HG02678 (cell line): ENCODE measurements around the gene TEDC2.

Source experiments
- ATAC-seq: cut with Tn5 transposase; IDR thresholded peaks from one replicate; pipeline ENCODE4 v1.9.1; 2021; ENCODE audit warnings: mild to moderate bottlenecking, moderate library complexity; ENCODE audit not compliant: unreplicated experiment

The TEDC2 gene

DNA sequence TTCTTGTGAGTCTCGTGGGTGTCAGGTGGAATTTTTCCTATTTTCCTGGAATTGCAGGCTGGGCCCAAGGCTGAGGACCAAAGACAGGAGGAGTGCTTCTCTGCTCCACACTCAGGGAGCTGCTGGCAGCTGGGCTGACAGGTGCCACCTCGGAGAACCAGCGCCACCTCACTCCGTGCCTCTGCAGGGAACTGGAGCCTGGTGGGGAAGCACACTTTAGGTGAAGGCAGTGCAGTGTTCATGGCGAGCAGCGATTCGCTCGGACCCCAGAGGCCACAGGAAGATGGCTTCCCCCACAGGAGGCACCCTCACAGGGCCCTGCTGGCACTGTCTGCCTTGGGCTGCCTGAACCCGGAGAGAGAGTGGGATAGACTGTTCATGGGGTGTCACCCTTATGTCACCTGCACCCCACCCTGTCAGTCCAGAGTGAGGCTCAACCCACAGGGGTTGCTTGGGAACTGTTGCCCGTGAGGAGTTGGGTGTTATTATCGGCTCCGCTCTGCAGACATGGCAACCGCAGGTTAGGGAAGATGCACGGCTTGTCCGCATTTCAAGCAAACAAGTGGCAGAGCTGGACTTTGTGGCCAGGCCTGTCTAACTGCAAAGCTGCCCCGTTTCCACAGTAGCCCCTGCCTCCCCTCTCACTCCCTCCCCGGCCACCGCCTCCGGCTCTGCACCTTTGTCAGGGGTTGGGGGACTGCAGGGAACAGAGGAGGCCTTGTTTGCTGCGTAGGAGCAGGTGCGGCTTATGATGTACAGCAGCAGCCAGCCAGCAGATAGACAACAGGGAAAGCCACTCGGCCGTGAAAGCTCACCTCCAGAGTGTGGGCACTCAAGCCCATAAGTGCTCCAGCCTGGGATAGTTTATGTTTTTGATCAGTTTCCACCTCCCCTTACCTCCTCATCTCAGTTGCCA, 30.5 kb downstream of the TEDC2 start:
- ATAC-seq: no peak

DNA sequence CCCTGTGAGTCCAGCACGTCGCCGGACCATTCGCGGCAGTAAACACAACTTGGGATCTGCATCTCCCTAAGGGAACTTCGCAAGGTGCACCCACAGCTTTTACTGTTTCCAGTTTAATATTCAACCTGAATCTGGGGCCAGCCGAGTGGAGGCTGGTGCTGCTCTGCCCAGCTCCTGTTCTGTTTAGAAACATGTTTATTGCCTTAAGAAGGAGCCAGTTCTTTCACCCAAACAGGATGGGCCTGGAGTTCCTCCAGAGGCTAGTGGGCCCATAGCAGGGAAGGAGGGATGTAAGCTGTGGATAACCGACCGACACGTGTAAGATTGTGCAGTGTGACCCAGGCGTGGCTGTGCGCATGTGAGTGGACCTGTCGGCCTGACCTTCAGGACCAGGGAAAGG, 32.4 kb downstream of the TEDC2 start:
- no peak for ATAC-seq

DNA sequence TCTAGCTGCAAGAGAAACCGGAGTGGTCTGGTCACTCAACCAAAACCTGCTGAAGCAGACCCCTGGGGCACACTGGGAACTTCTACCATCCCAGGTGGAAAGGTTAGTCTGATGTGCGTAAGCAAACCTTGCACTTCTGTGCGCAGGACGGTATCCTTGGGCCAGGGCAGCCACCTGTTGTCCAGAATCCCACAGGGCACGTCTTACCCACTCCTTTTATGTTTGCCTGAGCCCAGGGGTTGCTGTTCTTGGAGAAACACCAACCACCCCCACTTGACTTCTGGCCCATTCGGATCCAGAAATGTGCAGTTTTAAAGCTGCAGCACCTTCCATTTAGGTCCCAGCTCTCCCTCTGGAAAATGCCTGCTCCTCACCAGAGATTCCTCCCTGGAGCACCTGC, 33.7 kb downstream of the TEDC2 start:
- no peak for ATAC-seq

DNA sequence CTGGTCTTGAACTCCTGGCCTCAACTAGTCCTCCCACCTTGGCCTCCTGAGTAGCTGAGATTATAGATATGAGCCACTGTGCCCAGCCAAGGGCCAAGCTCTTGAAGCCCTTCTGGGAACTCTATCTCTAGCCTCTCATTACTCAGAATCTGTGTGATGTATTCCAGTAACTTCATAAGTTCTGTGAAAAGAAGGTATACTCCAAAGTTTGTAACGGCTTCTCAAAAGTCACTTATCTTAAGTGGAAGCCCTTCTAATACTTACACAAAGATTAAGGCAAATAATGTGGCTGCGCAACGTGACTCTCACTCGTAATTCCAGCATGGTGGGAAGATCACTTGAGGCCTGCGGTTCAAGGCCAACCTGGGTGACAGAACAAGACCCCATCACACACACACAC, 34.7 kb downstream of the TEDC2 start:
- no peak for ATAC-seq

DNA sequence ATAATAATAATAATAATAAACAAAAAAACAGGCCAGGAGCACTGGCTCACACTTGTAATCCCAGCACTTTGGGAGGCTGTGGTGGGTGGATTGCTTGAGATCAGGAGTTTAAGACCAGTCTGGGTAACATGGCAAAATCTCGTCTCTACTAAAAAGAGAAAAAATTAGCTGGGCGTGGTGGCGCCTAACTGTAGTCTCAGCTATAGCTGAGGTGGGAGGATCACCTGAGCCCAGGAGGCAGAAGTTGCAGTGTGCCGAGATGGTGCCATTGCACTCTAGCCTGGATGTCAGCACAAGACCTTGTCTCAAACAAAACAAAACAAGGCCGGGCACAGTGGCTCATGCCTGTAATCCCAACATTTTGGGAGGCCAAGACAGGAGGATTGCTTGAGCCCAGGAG, 35.1 kb downstream of the TEDC2 start:
- ATAC-seq: no peak

DNA sequence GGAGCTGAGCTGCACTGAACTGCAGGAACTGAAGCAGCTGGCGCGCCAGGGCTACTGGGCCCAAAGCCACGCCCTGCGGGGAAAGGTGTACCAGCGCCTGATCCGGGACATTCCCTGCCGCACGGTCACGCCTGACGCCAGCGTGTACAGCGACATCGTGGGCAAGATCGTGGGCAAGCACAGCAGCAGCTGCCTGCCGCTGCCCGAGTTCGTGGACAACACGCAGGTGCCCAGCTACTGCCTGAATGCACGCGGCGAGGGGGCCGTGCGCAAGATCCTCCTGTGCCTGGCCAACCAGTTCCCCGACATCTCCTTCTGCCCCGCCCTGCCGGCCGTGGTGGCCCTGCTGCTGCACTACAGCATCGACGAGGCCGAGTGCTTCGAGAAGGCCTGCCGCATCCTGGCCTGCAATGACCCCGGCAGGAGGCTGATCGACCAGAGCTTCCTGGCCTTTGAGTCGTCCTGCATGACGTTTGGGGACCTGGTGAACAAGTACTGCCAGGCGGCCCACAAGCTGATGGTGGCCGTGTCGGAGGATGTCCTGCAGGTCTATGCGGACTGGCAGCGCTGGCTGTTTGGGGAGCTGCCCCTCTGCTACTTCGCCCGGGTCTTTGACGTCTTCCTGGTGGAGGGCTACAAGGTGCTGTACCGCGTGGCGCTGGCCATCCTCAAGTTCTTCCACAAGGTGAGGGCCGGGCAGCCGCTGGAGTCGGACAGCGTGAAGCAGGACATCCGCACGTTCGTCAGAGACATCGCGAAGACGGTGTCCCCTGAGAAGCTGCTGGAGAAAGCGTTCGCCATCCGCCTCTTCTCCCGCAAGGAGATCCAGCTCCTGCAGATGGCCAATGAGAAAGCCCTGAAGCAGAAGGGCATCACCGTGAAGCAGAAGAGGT, 36.6 kb downstream of the TEDC2 start:
- ATAC-seq: no peak

DNA sequence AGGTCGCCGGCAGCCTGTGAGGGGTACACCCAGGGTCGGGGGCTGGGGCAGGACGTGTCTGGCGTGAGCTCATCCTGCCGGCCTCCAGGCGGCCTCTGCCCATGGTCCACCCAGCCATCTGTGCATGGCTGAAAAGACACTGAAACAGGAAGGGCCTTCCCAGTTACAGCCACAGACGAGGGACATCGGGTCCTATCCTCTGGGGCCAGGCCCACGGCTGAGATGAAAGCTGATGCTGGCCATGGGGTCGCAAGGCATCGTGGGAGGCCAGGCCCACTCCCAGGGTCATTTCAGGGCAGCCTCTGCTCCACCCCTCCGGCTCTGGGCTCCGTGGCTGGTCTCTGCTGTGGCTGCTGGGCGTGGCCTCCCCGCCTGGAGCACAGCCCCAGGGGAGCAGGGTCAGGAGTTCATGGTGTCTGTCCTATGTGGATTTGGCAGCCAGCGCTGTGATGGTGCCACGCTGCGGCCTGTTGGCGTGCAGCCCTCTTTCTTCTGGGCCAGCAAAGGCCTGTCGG, 37.3 kb downstream of the TEDC2 start:
- ATAC-seq: no peak

DNA sequence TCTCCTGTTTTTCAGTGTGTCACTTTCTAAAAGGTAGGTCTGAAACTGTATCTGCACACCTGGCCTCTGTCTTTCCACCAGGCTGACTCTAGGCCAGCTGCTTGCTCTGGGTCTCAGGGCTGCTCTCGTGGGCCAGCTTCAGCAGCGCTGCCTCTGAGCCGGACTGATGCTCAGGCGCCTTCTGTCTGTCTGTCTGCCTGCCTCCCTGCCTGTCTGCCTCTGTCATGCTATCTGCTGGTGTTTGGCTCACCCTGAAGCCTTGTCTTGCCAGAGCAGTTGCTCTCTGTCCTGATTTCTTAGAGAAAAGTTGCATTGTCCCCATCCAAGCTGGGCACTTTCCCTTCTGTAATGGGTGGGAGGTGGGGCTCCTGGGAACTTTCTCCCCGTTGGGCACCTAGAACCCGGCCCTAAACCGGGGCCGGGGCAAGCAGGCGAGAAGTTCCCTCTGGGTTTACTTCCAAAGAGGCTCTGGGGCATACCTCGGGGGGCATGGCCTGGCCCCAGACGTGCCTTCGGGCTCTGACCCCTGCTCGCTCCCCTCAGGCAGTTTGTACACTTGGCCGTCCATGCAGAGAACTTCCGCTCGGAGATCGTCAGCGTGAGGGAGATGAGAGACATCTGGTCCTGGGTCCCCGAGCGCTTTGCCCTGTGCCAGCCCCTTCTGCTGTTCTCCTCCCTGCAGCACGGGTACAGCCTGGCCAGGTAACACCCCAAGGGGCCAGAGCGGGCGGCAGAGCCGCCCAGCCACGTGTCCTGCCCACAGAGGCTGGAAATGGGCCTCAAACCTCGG, 38.0 kb downstream of the TEDC2 start:
- ATAC-seq: no peak

DNA sequence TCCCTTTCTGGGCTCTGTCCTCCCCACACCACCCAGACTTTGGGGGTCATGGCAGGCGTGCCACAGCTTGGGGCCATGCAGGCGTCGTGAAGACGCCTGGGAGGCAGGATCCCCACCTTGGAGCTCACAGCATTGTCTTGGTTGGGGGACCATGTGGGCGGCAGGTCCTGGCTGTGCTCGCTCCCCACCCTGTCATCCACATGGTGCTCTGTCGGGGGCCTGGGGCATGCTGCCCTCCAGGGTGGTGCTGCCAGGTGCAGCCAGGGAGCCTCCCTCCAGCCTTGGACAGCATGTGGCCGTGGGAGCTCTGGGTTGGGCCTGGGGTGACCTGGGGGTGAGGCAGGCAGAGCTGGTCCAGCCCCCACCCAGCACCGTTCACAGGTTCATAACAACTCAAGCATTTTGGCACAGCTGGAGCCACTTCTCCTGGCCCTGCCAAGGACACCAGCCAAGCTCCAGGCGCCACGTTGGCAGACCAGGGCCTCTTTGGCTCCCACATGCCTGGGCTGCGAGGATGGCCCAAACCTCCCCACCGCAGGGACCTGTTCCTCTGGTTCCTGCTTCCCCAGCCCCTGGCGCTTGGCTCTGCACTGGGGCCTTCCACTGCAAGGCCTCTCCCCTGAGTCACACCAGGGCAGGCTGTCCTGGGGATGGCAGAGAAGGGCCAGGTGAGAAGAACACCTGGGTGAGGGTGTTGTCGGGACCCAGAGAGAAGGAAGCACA, 38.8 kb downstream of the TEDC2 start:
- ATAC-seq: no peak

DNA sequence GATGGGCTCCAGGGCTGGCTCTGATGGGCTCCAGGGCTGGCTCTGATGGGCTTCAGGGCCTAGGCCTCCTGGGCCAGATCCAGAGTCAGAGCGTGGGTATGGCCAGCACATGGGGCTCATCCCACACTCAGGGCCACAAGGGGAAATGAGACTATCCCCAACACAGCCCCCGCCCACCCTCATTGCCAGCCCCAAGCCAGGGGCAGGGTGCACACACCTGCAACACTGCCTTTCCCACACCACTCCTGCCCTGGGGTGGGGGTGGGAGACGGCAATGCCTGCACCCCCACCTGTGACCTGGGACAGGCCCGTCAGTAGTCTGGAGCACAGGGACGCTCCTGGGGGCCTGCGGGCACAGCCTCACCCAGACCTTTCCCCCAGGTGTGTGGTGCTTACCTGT, 39.5 kb downstream of the TEDC2 start:
- no peak for ATAC-seq

DNA sequence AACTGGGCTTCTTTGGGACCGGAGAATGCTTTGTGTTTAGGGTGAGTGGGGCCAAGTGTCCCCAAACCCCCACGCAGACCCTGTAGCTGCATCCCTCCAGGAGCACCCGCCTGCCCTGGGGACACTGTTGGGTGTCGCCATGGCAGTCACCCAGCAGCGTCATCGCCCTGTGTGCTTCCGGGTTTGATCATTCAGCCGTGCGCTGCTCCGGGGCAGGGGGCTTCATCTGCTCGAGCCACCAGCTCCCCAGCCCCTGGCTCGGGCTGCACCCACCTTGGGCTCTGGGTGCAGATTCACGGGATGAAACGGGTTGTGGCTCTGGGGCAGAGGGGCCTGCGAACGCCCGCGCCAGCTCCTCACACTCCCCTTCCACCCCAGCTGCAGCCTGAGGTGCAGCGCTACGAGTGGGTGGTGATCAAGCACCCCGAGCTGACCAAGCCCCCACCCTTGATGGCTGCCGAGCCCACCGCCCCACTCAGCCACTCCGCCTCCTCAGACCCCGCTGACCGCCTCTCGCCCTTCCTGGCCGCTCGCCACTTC, 40.1 kb downstream of the TEDC2 start:
- ATAC-seq: no peak

DNA sequence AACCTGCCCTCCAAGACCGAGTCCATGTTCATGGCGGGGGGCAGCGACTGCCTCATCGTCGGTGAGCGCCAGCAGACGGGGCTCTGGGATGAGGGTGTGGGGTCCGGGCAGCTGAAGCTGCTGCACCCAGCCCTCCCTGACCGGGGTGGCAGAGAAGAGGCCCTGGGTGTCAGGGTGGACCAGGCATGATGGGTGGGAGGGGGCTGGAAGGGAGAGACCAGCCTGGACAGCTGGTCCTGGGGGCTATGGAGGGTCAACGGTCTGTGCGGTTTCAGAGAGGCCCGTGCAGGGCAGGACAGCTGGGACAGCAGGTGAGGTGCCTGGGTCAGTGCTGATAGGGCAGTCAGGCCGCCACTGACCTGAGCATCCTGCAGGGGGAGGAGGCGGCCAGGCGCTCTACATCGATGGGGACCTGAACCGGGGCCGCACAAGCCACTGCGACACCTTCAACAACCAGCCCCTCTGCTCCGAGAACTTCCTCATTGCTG, 40.6 kb downstream of the TEDC2 start:
- ATAC-seq: no peak

DNA sequence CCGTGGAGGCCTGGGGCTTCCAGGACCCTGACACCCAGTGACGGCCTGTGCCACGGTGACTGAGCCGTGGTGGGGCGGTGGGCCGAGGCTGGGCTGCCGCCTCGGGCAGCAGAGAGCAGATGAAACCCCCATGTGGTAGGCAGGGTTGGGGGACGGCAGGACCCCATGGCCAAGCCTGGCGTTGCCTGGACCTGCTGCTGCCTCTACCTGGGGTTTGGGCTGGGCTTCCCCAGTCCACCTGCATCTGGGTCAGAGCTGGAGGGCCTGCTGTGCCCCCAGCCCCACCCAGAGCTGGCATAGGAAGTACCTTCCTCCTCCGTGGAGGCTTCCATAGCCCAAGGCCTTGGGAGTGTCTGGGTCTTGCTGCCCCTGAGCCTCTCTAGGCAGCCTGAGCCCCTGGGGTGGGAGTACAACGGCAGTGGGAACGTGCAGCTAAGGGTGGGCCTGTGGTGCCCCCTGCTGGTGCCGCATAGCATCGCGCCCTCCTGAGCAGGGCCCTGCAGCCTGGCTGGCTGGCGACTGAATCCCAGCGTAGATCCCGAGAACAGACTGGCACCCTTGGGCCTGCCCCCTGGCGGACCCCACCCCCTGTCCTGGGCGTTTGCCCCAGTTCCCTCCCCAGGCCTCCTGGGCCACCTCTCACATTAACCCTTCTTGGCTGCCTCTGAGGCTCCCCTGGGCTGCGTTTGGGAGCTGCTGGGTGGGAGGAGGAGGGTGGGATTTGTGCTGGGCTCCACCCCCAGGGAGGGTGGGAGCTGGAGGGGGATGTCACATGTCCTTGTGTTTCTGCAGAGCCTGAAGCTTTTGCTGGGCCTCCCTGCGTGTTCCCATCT, 41.2 kb downstream of the TEDC2 start:
- ATAC-seq: peak; percentile 55

DNA sequence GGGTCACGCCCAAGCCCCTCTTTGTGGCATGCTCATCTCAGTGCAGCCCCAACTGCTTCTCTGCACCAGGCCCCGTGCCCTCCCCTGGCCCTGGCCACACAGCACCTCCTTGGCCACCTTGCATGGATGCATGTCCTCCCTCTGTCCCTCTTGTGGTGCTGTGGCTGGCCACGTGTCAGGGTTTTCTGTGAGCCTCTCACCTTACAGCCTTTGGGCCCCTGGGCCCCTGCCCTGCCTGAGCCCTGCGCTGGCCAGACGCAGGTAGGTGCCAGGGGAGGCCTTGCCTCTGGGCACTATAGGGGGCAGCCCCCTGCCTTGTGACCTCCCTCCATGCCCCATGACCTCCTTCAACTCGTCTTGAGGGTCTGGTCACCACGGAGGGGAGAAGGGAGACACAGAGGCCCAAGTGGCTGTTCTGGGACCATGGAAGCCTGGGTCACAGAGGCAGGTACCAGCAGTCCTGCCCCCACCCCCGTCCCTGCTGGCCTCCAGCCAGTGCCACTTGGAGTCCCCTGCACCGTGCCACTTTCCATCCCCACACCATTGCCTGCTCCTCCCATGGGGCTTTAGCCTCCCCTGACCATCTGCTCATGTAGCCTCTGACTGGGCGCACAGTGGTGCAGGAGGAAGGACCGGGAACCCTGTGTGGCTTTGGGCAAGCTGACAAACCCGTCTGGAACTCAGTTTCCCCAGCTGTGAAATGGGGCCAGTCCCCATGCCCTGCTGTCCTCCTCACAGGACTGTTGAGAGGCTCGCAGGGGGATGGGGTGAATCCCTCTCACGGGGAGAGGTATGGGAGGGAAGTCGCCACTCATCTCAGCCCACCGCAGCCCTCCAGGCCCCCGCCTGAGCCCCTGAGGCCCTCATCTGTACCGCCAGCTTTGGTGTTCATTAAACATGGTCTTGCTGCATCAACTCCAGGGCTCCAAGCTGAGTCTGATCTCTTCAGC, 42.3 kb downstream of the TEDC2 start:
- no peak for ATAC-seq

DNA sequence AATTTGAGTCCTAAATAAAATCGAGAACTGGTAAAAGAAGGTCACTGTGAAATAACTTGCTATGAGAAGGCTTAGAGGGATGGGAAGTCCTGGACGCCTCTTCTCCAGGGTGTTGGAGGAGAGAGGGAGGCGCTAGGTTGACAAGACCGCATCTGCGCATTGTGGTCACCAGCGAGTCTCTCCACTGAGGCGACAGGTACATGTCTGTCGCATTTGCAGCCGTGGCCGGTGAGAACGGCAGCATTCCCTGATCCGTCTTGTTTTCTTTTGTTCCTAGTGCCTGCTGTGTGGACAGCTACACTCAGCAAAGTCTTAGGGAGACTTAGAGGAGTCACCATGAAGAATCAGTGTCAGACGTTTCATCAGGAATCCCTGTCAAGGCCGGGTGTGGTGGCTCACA, 45.8 kb downstream of the TEDC2 start:
- no peak for ATAC-seq

DNA sequence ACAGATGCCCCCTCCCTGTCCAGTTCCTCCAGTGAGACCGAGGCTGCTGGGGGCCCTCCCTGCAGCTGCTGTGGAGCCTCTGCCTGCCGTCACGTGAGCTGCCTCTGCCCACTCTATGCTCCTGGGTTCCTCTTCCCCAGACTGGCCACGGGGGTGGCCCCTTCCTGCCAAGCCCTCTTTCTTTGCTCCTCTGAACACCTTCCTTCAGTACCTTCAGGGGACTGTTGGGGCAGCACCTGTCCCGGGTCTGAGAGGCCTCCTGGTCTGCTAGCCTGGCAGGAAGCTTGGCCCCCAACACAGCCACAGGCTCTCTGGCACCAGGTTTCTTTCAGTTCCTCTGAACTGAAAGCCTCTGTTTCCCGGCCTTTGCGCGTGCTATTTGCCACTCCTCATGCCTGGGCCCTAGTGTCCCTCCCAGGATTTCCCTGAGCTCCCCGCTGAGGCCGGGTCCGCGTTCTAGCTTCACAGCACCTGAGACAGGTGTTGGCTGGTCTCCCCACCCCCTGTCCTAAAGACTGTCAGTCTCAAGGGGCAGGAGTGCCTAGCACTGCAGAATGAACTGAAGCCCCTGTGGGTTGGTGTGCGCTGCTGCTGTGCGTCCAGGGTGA, 47.2 kb downstream of the TEDC2 start:
- peak; percentile 62 for ATAC-seq

DNA sequence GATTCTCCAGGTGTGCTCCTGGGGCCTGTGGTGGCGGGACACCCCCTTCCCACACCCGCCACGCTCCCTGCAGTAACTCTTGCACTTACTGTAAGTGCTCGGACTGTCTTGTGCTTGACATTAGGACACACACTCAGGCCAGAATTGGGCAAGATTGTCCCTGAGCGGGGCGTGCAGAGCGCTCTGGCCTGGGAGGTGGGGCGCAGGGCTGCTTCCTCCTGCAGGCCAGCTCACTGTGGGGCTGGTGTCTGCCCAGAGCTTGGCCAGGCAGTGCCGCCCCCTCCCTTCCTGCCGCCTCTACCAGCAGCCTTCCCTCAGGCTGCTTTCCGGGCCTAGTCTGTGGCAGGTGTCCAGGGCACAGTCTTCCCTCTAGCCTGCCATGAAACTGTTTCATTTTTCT, 47.8 kb downstream of the TEDC2 start:
- peak; percentile 21 for ATAC-seq
